ENCODE measurements around the gene FAM114A2.

GRCh38 chr5:154059583-154059982 lies 20.9 kb upstream of the FAM114A2 start:
- TF ChIP-seq CTCF (IDR thresholded peaks at IDR 0.05) (no peak), EP300 (IDR thresholded peaks at IDR 0.05) (no peak), POLR2A (IDR thresholded peaks at IDR 0.05) (no peak), POLR2AphosphoS5 (IDR thresholded peaks at IDR 0.05) (no peak)

Measured in sigmoid colon (tissue), 4 donors.